Neuron (in vitro differentiated cells): ENCODE measurements around the gene KHNYN.
A peak's percentile ranks its signal among the peaks of the same experiment; 100 is the strongest.

Source experiments
- H2AFZ ChIP-seq: one replicate; pipeline ENCODE4 v1.6.1; 2013; ENCODE audit warnings: low read depth, mild to moderate bottlenecking, inconsistent platforms, low read length, moderate library complexity
- H3K27me3 ChIP-seq: one replicate; pipeline ENCODE4 v1.6.1; 2013; ENCODE audit warnings: low read length; ENCODE audit not compliant: insufficient read depth
- H3K36me3 ChIP-seq: one replicate; pipeline ENCODE4 v1.6.1; 2013; ENCODE audit warnings: low read length; ENCODE audit not compliant: insufficient read depth
- H3K4me1 ChIP-seq: one replicate; pipeline ENCODE4 v1.6.1; 2013; ENCODE audit warnings: low read length; ENCODE audit not compliant: insufficient read depth
- H3K4me3 ChIP-seq: 2 replicates; pipeline ENCODE4 v1.5.1; 2013; ENCODE audit warnings: mild to moderate bottlenecking, low read length, moderate library complexity
- H3K9me3 ChIP-seq: one replicate; pipeline ENCODE4 v1.6.1; 2013; ENCODE audit warnings: low read length

KHNYN gene

DNA sequence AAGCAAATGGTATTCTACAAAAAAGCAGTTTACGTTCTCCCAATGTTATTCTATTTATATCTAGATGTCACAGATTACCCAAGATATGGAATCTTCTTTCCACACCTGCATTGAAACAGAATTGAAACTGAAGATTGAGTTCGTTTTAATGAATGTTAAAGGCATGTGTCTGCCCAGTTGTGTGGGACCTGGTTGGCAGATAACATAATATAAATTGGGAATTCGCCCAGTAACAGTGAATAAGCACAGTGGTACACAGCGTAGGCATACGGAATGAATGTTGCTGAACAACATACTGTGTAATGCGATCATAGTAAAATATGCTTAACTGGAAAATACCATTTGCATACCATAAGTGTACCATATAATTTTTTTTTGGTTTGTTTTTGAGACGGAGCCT, 4.3 kb downstream of the KHNYN start:
- H3K9me3 ChIP-seq = no peaks in the 10 kb centered on the region
- H3K36me3 ChIP-seq = peaks cover 35% of the 10 kb centered on the region
- no peak overlapping the region for H3K4me3 ChIP-seq
- H3K27me3 ChIP-seq = no peaks in the 10 kb centered on the region
- peaks cover 9% of the 10 kb centered on the region for H3K4me1 ChIP-seq
- no peak overlapping the region for H2AFZ ChIP-seq

DNA sequence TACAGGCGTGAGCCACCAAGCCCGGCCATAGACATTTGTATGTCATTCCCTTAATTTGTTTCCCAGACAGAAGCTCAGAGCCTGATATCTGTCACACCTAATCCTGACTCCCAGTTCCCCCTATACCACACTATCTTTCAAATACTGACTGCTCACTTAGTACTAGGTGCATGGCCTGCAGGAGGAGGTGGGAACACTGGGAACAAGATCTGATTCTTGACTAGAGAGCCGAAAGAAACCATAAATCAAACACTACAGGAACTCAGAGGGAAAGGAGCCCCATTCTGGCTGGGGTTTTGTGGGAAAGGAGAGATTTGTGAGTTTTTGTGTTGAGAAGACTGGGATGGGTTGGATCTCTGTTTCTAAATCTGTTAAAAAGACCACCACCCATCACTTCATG, 4.9 kb downstream of the KHNYN start:
- H3K9me3 ChIP-seq = no peaks in the 10 kb centered on the region
- H3K36me3 ChIP-seq = peaks cover 41% of the 10 kb centered on the region
- no peak overlapping the region for H3K4me3 ChIP-seq
- H2AFZ ChIP-seq = no peak overlapping the region
- no peaks in the 10 kb centered on the region for H3K27me3 ChIP-seq
- peaks cover 7% of the 10 kb centered on the region for H3K4me1 ChIP-seq

DNA sequence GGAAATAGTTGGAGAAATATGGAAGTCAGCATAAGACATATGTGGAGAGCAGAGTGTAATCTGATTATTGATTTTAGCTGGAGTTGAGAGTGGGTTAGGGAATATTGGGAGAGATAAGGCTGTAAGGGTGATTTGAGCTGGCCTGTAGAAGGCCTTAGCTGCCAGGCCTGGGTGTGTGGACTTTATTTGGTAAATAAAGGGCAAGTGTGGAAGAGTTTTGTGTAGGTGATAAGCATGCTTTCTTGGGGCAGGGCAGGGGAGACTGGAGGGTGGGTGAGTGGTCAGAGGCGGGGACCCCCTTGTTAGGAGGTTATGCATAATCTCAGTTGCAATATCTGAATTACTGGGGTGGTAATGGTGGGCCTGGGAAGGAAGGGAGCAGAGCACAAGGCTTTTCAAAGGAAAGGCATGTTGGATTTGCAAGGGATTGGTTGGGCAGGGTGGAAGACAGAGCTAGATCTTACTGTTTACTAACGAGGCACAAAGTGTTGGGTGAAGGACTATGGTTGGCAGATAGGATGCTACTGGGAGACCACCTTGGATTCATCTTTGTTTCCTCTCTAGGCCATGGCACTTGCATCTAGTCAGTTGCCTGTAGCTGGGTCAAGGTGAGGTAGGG, 5.5 kb downstream of the KHNYN start:
- Histone ChIP-seq H3K36me3 (peaks cover 48% of the 10 kb centered on the region), H2AFZ (no peak overlapping the region)

DNA sequence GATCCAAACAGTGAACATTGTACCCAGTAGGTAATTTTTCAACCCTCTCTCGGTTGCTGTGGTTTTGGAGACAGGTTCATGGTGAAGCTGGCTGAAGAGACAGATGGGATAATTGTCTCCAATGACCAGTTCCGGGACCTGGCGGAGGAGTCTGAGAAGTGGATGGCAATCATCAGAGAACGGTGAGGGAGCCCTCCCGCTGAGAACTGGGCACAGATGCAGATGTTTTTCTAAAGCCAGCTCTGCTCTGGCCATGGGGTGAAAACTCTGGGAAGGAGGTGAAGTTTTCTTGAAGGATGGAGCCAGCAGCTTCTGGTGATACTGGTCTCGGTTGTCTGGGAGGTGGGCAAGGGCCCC, 6.2 kb downstream of the KHNYN start:
- H3K9me3 ChIP-seq = no peaks in the 10 kb centered on the region

More for the DNA sequence above, 5.5 kb downstream of the KHNYN start:
- Histone ChIP-seq H3K27me3 (no peaks in the 10 kb centered on the region), H3K4me3 (no peak overlapping the region), H3K4me1 (peaks cover 6% of the 10 kb centered on the region), H3K9me3 (no peaks in the 10 kb centered on the region)

DNA sequence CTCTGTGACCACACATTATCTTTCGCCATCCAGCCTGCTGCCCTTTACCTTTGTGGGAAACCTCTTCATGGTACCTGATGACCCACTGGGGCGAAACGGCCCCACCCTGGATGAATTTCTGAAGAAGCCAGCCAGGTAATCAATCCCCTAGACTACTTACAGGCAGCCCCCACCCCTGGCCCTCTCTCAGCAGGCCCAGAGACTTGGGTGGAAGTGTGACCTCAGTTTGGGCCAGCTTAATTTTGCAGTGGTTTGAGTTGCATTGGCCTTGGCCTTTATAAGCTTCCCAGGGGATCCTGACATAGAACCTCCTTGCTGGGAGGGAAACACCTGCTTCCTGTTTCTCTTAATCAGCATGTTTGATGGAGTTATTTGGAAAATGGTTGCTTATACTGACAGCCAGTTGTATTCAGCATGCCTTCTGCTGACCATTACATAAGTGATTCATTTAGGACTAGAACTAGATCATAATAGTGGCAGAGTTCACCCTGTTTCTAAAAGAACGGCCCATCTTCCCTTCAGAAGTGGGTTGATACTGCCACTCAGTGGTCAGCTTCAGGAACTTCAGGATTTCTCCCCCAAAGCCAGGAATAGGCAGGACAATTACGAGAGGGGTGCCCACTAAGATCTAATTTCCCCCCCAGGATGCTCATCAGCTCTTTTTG, 6.7 kb downstream of the KHNYN start:
- Histone ChIP-seq H3K4me3 (no peak overlapping the region), H3K27me3 (no peaks in the 10 kb centered on the region), H3K36me3 (peaks cover 56% of the 10 kb centered on the region), H3K4me1 (peaks cover 4% of the 10 kb centered on the region), H3K9me3 (no peaks in the 10 kb centered on the region), H2AFZ (no peak overlapping the region)

More for the DNA sequence above, 6.2 kb downstream of the KHNYN start:
- H2AFZ ChIP-seq = no peak overlapping the region
- H3K4me3 ChIP-seq = no peak overlapping the region
- H3K36me3 ChIP-seq = peaks cover 54% of the 10 kb centered on the region
- no peaks in the 10 kb centered on the region for H3K4me1 ChIP-seq
- H3K27me3 ChIP-seq = no peaks in the 10 kb centered on the region

DNA sequence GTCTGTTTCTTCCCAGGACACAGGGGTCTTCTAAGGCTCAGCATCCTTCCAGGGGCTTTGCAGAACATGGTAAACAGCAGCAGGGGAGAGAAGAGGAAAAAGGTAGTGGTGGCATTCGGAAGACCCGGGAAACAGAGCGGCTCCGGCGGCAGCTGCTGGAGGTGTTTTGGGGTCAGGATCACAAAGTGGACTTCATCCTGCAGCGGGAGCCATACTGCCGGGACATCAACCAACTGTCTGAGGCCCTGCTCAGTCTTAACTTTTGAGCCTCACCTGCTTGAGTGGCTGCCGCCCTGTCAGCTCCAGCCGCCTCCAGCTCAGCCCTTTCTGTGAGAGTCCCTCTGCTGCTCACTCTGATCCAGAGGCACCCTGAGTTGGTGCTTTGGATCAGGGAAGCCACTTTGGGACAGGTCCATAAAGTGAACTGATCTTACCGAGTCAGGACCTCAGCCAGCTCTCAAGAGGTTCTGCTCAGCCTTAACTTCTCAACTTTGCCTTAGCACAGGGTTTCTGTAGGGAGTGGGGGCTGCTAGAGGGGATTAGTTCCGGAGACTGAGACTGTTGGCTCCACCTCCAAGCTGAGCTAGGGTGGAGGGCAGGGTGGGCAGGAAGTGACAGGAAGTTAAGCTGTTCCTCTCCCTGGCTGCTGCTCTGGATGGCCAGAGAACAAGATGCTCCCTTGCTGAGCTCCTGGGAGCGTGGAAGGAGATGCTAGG, 7.4 kb downstream of the KHNYN start:
- no peak overlapping the region for H3K4me3 ChIP-seq
- peaks cover 56% of the 10 kb centered on the region for H3K36me3 ChIP-seq
- H3K27me3 ChIP-seq = no peaks in the 10 kb centered on the region
- H3K9me3 ChIP-seq = no peaks in the 10 kb centered on the region
- H3K4me1 ChIP-seq = peaks cover 8% of the 10 kb centered on the region
- H2AFZ ChIP-seq = no peak overlapping the region

DNA sequence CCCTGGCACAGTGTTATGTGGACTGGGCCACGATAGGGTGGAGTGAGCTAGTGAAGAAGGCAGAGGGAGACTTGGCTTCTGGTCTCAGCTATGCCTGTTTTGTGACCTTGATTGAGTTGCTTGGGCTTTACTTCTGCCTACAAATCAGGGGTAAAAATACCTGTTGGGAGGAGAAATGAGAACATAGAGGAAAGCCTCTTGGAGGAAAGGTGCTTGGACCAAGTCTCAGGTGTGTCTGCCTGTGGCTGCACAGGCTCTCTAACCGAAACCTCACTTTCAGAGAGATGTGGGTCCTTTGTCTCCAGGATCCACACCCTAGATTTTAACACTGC, 7.9 kb downstream of the KHNYN start:
- Histone ChIP-seq H3K4me1 (peaks cover 8% of the 10 kb centered on the region), H3K27me3 (no peaks in the 10 kb centered on the region), H2AFZ (no peak overlapping the region), H3K4me3 (no peak overlapping the region), H3K9me3 (no peaks in the 10 kb centered on the region), H3K36me3 (peaks cover 51% of the 10 kb centered on the region)

DNA sequence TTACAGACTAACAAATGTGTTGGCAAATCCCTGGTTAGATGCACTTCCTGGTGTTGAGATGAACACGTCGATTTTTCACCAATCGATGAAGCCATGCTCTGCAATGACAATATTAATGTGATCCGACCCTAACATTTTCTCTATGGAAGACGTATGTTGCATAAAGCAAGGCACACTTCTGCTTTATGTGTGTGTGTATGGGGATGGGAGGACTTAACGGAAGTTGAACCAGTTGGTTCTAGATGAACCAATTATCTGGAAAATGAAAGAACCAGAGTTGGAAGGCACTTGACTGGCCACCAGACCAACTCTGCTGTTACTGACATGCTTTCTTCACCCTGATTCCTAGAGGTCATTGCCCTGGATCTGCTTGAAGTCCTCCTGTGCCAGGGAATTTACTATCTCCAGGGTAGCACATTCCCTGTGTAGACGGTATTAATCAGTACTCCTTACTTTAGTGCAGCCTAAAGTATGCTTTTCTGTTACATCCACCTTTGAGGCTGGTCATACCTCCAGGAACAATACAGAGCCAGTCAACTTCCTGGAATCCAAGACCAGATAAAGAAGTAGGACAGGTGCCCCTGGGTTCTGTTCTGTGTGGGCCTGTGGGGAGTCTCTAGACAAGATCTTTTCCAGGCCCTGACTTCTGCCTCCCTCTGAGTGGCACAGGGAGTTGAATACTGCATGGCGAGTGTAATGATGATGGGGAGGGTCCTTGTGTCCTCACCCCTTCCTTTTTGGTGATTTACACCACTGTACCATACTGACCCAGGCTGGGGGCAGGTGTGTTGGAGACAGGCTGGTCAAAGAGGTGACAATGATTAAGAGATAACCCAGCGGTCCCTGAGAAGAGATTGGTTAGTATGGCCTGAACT, 8.7 kb downstream of the KHNYN start:
- H3K4me1 ChIP-seq = peaks cover 10% of the 10 kb centered on the region
- H2AFZ ChIP-seq = no peak overlapping the region
- no peaks in the 10 kb centered on the region for H3K9me3 ChIP-seq
- no peaks in the 10 kb centered on the region for H3K27me3 ChIP-seq
- H3K4me3 ChIP-seq = no peak overlapping the region
- H3K36me3 ChIP-seq = peaks cover 45% of the 10 kb centered on the region

DNA sequence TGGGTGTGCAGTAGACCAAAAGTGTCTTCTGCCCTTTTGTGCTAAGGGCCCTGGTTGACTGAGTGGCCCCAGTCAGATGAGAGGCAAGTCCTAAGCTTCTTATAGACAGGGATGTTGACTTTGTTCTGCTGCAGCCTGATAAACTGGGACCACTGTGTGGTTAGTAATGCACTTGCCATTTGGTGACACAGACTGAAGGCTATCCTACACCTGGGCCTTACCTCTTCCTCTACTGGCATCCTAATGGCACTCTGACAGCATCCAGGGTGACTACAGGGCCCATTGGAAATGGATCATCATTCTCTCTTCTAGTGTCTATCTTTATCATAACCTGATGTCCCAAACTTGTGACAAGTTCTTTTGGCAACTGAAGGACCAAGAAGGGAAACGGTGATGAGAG, 9.5 kb downstream of the KHNYN start:
- peaks cover 12% of the 10 kb centered on the region for H3K4me1 ChIP-seq
- H3K27me3 ChIP-seq = no peaks in the 10 kb centered on the region
- H3K36me3 ChIP-seq = peaks cover 43% of the 10 kb centered on the region
- H3K9me3 ChIP-seq = no peaks in the 10 kb centered on the region
- no peak overlapping the region for H3K4me3 ChIP-seq
- no peak overlapping the region for H2AFZ ChIP-seq

DNA sequence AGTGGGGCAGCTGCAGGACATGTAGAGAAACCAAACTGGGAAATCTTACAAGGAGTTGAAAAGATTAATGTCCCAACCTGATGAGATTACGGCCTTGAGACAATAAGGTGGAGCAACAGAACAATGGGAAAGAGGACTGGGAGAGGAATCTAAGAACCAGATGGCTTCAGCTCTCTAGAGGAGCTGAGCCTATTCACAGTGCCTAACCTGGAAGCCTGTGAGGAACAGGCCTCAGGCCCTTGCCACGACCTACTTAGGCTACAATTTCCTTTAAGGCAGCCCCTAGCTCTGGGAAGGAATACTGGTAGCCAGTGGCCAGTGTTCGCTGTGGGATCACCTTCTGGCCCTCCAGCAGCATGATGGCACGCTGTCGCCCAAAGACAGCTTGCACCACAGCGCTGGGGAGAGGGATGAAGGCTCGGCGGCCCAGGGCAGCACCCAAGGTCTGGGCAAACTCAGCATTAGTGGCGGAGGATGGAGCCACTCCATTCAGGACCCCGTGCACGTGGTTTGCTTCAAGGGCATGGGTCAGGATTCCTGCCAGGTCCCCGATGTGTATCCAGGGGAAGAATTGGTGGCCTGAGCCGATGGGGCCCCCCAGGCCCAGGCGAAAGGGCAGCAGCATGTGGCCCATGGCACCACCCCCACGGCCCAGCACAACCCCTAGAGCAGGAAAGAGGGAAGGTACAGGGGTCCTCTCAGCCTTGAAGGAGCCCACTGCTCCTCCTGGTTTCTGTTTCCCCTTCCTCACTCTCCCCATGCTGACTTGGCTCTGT, 10.3 kb downstream of the KHNYN start:
- no peaks in the 10 kb centered on the region for H3K27me3 ChIP-seq
- no peak overlapping the region for H2AFZ ChIP-seq
- no peaks in the 10 kb centered on the region for H3K9me3 ChIP-seq
- H3K4me3 ChIP-seq = no peak overlapping the region
- peaks cover 43% of the 10 kb centered on the region for H3K36me3 ChIP-seq
- peaks cover 12% of the 10 kb centered on the region for H3K4me1 ChIP-seq

DNA sequence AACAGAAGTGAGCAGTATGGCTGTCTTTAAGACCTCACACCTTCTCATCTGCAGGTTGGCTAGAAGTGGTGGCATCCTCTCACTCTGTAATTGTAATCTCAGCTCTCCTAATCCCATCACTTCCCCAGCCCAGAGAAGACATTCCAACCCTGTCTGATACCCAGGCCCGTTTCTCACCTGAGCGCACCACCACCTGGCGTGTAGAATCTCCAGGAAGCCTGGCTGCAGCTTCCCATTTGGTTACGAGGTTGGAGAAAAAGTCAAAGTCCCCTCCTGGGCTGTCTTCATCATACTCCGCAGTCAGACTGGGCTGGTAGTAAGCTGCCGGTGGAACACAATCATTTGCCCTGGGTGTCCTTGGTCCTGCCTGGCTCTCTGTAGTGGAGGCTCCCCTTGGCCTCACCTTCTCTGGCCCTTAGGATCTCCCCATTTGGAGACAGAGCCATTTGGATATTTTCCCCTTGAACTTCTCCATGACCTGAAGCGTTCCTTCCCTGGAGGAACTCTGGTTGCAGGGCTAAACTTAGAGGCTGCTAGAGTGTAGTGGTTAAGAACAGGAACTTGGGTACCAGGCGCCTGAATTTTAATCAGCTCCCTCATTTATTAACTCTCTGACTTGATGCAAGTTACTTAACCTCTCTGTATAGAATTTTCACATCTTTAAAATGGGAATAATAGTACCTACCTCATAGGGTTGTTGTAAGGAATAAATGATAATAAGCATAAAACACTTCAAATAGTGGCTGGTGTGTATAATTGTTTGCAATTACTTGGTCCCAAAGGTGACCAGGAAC, 11.0 kb downstream of the KHNYN start:
- no peaks in the 10 kb centered on the region for H3K27me3 ChIP-seq
- H3K4me1 ChIP-seq = peaks cover 12% of the 10 kb centered on the region
- no peak overlapping the region for H2AFZ ChIP-seq
- H3K9me3 ChIP-seq = no peaks in the 10 kb centered on the region
- H3K36me3 ChIP-seq = peaks cover 43% of the 10 kb centered on the region
- no peak overlapping the region for H3K4me3 ChIP-seq

DNA sequence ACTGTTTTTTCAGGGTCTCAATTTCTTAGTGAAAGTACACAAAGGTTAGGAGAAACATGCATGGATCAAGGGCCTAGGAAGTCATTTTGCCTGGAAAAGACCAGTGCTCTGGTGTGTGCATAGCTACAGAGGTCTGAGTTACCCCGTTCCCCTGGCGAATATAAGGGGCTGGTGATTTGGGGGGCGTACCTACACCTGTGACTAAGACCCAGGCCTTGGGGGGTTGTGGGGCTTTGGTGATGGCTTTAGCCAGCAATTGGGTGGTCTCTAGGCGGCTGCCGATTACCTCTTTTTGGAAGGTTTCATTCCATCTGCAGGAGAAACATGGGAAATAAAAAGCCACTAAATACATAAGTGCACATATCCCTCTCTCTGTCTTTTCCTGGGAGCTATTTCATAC, 11.7 kb downstream of the KHNYN start:
- Histone ChIP-seq H3K36me3 (peaks cover 43% of the 10 kb centered on the region), H3K4me3 (peak overlapping the region; percentile 66), H3K4me1 (peaks cover 12% of the 10 kb centered on the region), H2AFZ (no peak overlapping the region), H3K27me3 (no peaks in the 10 kb centered on the region), H3K9me3 (no peaks in the 10 kb centered on the region)
